Medulla oblongata (tissue), 1 donor: ENCODE data around the gene TENM3.

Source experiments
- DNase-seq: peaks from one replicate; pipeline ENCODE4 v3.0.0-alpha.2; 2015; ENCODE audit errors: extremely low spot score

The TENM3 gene

DNA sequence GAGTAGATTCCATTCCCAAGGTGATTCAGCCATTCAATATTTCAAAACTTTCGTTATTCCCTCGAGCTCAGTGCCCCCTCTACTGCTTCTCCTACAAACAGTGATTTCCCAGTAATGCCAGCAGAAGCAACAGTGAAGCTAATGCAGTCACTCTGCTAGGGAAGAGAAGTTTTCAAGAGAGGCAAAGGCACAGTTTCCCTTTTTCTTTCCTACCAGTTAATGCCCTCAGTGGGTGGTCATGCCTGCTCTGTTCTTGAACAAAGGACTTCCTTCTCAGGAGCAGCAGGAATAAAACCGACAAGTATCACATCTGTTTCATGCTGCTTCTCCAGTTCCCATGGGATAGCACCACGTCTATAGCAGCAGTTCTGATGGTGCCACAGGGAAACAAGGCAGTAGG is 317.2 kb downstream of the TENM3 start:
- DNase-seq, result no peak

DNA sequence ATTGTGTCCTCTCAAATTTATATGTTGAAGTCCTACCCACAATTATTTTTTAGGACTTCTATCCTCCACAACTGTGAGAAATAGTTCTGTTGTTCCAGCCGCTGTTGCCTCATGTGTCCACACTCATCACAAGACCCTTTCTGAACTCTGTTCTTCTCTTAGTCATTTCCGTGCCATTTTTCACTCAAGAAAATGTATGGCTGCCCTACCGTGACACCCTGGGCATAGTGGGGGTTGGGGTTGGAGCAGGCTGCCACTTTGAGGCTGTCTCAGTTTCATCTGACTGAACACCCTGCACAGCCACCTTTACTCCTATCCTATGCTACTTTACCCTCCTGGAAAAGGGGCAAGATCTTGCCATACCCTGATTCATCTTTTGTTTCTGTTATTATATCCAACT is 319.1 kb downstream of the TENM3 start:
- DNase-seq, result no peak

DNA sequence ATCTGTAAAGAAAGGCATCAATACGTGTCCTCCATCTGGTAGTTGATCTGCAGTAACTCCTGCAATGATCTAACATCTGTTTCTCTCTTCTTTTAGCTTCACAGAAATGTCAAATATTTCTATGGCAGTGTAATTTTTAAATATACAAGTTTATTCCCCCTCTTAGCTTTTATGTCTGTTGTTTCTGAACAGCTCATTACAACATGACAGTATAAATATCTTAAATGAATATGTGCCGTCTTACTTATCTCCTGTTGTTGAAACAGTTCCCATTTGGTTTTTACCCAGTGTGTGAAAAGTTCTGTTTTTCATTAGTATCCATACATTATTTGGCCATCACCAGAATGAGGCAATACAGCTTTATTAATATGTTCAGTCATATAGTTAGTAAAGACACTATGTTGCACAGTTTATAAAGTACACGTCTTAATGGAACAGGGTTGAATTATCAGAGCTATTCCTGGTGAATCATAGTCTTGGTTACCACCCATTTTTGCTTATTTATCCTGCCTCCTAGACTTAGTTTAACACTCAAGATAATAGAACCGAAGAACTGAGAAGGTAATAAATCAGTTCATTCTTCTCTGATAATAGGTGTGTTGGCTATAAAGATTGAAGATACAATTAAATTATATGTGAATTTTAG is 321.6 kb downstream of the TENM3 start:
- no peak for DNase-seq

- DNase-seq, result no peak
Measured at GRCh38 chr4:182567119-182567518, 323.9 kb downstream of the TENM3 start.

DNA sequence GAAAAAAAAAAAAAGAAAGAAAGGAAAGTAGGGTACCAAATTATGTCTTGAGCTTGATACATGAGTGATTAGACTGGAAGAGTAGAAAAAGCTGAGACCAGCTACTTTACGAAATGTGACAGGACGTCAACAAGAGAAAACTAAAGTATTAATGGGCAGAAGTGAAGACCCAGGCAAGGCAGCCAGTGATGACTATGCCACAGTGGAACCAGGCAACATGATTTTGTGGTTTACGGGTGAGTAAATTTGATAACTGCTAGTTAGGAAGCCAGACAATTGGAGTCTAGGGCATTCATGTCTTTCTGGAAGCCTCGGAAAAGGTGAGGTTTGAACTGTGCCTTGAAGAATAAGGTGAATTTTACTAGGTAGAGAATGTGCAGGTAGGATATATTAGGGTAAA is 326.4 kb downstream of the TENM3 start:
- DNase-seq, result no peak

GRCh38 chr4:182574706-182575105 is 331.5 kb downstream of the TENM3 start:
- no peak for DNase-seq

DNA sequence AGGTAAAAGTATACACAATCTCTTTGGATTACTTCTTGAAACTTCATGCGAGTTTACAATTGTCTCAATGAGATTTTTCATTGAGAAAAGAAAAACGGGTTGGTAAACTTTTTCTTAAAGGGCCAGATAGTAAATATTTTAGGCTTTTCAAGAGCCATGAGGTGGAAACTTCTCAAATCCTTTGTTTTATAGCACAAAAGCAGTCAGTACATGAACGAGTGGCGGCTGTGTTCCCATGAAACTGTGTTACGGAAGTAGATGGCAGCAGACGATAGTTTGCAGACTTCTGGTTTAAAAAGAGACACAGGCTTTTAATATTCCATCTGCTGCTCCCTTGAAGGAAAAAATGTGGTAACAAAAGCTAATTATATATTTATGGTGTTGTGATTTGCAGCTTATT is 332.0 kb downstream of the TENM3 start:
- no peak for DNase-seq

DNA sequence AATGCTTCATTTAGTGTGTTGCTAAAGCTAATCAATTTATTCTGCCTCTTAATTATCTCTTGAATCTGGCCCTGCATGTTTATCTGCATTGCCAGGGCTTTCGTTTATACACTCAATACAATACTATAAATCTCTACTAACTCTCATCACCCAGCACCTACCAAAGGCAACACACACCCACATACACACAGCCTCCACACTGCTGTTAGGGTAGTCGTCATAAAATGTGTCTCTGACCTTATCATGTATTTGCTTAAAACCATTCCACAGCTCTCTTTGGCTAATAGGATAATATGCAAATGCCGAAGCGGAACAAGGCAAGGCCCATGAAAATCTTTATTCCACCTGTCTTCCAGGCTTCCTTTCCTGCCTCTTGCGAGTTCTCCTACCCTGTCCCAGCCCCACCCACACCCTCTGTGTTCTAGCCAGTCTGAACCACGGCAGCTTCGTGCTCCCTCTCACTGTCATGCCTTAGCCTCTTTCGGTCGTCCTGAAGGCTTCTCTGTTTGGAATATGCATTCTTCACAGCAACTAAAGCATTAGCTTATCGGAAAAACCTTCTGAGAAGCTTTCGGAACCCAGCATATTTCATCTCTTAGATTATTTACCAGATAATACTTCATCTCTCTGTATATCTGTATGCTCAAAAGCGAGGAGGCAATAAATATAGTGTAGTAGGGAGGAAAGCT is 333.5 kb downstream of the TENM3 start:
- DNase-seq, result no peak

DNA sequence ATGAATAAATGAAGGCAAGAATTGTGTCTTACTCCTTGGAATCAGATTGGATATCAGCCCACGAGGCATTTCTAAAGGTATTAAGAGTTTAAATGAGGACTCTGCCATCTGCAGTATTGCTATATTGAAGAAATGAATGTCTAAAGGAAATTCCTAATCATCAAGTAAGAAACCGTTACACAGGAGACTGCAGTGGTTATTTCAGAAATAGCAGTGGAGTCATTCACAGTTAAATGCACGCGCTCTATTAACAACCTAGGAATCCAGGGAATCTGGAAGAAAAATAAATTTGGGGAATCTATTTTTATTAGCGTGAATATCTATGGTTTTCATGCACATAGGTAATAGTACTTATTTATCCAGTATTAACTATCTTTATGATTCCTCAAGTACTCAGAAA is 334.2 kb downstream of the TENM3 start:
- DNase-seq, result no peak

DNA sequence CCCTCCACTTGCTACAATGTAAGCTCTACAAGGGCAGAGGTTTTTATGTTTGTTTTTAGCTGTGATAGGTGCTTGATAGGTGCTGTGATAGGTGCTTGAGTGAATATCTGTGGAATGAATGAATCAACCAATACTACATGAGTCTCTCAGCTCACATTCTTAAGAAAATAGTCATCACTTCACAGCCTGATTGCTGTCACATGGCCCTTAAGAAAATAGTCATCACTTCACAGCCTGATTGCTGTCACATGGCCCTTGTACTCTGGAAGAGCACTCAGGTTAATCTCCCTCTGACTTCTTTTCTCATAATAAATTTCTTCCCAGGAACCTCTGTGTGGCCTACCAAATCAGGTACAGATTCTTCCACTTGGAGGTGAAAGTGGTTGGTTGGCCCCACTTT is 335.2 kb downstream of the TENM3 start:
- DNase-seq, result no peak

DNA sequence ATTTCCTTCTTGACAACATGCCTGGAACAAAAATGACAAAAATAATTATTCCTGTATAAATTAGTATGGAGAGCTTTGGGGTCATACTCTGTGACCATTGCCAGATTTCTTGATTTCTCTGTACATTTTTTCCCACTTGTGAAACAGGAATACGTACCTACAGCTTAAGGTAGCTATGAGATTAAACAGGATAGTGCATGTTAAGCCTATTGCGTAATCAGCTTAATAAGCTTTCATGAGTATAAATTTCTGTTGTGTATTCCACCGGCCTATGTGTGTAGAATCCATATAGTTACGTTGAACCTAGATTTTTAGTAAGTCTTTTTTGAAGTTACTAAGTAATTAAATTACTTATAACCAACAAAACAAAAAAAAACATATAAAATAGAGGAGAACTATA is 339.0 kb downstream of the TENM3 start:
- DNase-seq, result no peak

DNA sequence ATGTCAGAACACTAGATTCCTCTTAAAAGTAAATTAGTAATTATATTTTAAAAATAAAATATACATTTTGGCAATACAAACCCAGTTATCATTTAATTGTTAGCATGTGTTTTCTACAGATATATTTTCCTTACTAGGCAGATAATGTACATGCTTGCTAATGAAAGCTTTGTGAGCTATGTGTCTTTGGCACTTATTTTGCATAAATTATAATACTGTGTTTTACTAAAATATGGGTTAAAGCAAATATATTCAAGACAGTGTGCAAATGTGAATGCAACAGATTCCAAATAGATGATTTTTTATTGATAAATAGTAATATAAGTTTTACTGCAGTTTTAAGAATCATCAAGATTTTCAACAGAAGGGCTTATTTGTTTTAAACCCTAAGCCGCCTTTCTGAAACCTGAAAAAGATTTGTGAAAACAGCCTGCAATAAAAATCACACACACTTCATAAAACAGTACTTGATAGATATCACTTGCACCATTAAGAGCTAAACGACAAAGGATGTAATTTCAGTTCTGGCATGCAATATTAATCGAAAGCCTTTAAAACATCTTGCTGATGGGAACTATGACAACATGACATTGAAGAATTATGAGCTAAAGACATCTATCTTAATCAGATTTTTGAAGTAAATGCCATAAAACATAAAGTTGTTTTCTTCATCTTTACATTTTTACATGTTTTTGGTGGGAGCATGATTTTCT is 340.7 kb downstream of the TENM3 start:
- no peak for DNase-seq

GRCh38 chr4:182585321-182585720 is 342.1 kb downstream of the TENM3 start:
- no peak for DNase-seq

- DNase-seq, result no peak
Measured at GRCh38 chr4:182589100-182589499, 345.9 kb downstream of the TENM3 start.

DNA sequence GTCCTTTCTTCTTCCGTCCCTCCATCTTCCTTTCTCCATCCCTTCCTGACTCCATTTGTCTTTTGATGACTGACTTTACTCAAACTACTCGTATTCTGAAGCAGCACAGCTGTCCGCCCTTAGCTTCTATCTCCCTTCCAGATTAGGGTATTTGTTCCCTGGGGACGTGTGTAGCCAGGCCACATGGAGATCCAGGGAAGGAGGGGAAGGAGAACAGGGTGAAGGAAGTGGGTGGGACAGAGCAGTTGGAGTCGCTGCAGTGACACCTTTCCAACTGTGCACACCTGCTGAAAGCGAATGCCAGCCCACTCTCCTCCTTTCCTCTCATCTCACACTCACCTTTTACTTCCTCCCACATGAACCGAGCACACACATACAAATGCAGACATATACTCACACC is 350.2 kb downstream of the TENM3 start:
- no peak for DNase-seq

DNA sequence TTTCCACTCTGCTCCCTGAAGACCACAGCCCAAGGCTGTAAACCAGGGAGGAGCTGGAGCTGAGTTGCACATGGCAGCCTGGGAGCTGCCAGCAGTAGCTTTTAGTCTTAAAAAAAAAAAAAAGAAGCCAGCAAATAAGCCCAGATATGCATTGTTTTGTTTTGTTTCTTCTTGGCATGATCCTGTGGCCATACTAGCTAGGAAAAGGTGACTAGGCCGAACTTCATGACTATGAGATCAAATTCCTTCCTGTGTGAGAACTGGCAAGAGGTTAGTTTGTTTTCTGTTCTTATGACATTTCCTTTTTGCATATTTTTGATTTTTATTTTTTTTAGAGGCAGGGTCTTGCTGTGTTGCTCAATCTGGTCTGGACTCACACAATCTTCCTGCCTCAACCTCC is 350.7 kb downstream of the TENM3 start:
- no peak for DNase-seq

- DNase-seq, result no peak
Measured at GRCh38 chr4:182600093-182600492, 356.9 kb downstream of the TENM3 start.

- DNase-seq, result no peak
Measured at GRCh38 chr4:182600856-182601255, 357.7 kb downstream of the TENM3 start.

DNA sequence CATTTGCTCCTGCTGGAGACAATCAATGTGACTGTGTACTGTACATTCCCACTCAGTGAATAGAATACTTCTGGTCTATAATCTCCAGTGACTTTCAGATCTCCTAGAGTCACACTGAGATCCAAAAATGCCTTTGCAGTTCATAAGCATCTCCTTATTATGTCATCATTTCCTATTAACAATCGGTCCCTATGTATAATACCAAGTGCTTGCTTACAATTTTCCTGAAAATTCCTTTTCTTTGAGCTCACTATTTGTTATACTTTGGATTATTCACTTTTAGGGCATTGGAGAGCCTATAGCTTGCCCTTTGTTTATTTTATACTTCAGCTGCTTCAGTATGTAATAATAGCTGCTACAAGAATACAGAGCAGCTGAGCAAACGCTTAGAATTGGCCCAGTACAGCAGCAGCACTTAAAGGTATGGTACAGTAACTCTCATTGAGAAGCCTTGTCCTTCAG is 361.0 kb downstream of the TENM3 start:
- no peak for DNase-seq

- no peak for DNase-seq
Measured at GRCh38 chr4:182604953-182605352, 361.8 kb downstream of the TENM3 start.

DNA sequence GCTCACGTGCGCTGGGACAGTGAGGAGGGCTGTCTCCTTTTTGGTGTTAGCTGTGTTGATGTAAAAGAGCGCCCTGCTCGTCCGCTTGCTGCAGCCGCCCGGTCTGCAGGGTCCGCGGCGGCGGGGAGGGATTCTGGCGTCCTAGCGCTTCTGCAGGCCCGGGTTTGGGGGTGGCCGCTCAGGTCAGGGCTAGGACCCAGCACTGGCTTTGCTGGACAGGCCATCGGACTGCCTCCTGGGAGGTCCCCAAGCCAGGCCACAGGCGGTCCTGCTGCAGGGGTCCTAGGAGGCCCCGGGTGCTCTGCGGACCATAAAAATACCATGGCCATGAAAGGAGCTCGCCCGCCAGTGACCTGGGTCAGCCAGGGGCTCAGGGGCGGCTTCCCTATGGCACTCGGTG is 365.3 kb downstream of the TENM3 start:
- DNase-seq, result no peak

DNA sequence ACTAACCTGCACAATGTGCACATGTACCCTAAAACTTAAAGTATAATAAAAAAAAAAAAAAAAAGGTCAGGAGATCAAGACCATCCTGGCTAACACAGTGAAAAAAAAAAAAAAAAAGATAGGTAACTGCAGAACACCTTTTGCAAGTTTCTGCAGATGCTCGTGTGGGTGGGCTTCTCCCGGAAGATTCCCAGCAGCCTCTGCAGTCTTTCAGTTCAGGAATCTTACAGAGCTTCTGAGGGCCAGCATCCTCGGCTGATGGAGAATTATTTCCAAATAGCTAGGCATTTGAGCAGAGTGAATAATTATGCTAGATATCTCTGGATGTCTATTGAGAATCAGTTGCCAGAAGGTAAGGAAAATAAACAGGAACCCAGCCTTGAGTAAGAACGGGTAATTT is 373.3 kb downstream of the TENM3 start:
- no peak for DNase-seq

GRCh38 chr4:182619660-182620059 is 376.5 kb downstream of the TENM3 start:
- DNase-seq, result no peak
